ENCODE measurements around the gene KRT78.

The KRT78 gene

GRCh38 chr12:52833922-52834726, 14.7 kb downstream of the KRT78 start, which contains the start of gene KRT79:
TSS of gene KRT79 (minus strand) at chr12:52834311. CDS start at chr12:52834260, 51 bp downstream.
- TF ChIP-seq CTCF (IDR thresholded peaks at IDR 0.05; ENCODE audit: low read depth, low read length, missing control alignments), result no peak
- no peak for DNase-seq (ENCODE audit: extremely low read depth, low read depth)
- no peak within 1 kb of the TSS for H3K4me3 ChIP-seq (replicated peaks; ENCODE audit: low read depth, low read length)

- no peak overlapping the region for H3K4me3 ChIP-seq (replicated peaks; ENCODE audit: low read depth, low read length)
- TF ChIP-seq CTCF (IDR thresholded peaks at IDR 0.05; ENCODE audit: low read depth, low read length, missing control alignments), result no peak
- DNase-seq (ENCODE audit: extremely low read depth, low read depth), result no peak
Observed at GRCh38 chr12:52832985-52833905, 15.5 kb downstream of the KRT78 start.

GRCh38 chr12:52832451-52832850, 16.3 kb downstream of the KRT78 start:
- DNase-seq (ENCODE audit: extremely low read depth, low read depth), result no peak
- no peak for TF ChIP-seq CTCF (IDR thresholded peaks at IDR 0.05; ENCODE audit: low read depth, low read length, missing control alignments)

GRCh38 chr12:52831251-52831650, 17.5 kb downstream of the KRT78 start:
- H3K4me3 ChIP-seq (replicated peaks; ENCODE audit: low read depth, low read length), result no peak overlapping the region
- DNase-seq (ENCODE audit: extremely low read depth, low read depth), result no peak
- TF ChIP-seq CTCF (IDR thresholded peaks at IDR 0.05; ENCODE audit: low read depth, low read length, missing control alignments), result no peak

More at GRCh38 chr12:52832451-52832850, 16.3 kb downstream of the KRT78 start:
- H3K4me3 ChIP-seq (replicated peaks; ENCODE audit: low read depth, low read length), result no peak overlapping the region

- no peak overlapping the region for H3K4me3 ChIP-seq (replicated peaks; ENCODE audit: low read depth, low read length)
- no peak for TF ChIP-seq CTCF (IDR thresholded peaks at IDR 0.05; ENCODE audit: low read depth, low read length, missing control alignments)
- no peak for DNase-seq (ENCODE audit: extremely low read depth, low read depth)
Observed at GRCh38 chr12:52829986-52830770, 18.6 kb downstream of the KRT78 start.

- H3K4me3 ChIP-seq (replicated peaks; ENCODE audit: low read depth, low read length), result no peak overlapping the region
- no peak for TF ChIP-seq CTCF (IDR thresholded peaks at IDR 0.05; ENCODE audit: low read depth, low read length, missing control alignments)
- DNase-seq (ENCODE audit: extremely low read depth, low read depth), result no peak
Observed at GRCh38 chr12:52828591-52829021, 20.2 kb downstream of the KRT78 start.

All from HFF-Myc (cell line).